Measurements from ENCODE around the gene COMT. TPM values are rescaled to one million over a fixed set of nuclear protein-coding genes. Genes with fewer than 3 reads are reported as not detected.

Gene COMT
- total and polyA plus RNA-seq, 2 of the 4 experiments (the other 2 are of a cell fraction): 202 to 347 TPM

GRCh38 chr22:19929586-19930550, 11.7 kb upstream of the COMT start:
- Histone ChIP-seq H2BK120ac (ENCODE audit: low read depth, low read length) (no peak overlapping the region), H4K5ac (ENCODE audit: low read depth, low read length) (no peak overlapping the region), H3K79me1 (ENCODE audit: low read depth in 1 of 2, low read length in 2 of 2) (peaks cover 13 to 14% of the 10 kb centered on the region in 2 experiments; a peak in 3 of 4 replicates), H4K20me1 (ENCODE audit: insufficient read depth, low read length) (no peaks in the 10 kb centered on the region; the same call in 1 of the 2 replicates), H2AFZ (replicated peaks; ENCODE audit: low read length, poor library complexity) (peak overlapping the region; percentile 55), H2BK15ac (ENCODE audit: low read depth, low read length) (no peak overlapping the region), H3K56ac (ENCODE audit: extremely low read depth, insufficient read depth, low read length) (no peak overlapping the region), H3K4me2 (ENCODE audit: low read depth, low read length) (no peak overlapping the region), H3K14ac (replicated peaks; ENCODE audit: low read depth, low read length) (no peak overlapping the region), H2BK5ac (ENCODE audit: low read depth, low read length, poor library complexity, severe bottlenecking) (no peak overlapping the region), H3K27me3 (ENCODE audit: control insufficient read depth, insufficient read depth, low read length) (no peaks in the 10 kb centered on the region), H3K9ac (ENCODE audit: low read depth, low read length) (no peak overlapping the region), H3K18ac (ENCODE audit: low read depth, low read length) (no peak overlapping the region), H3K4ac (ENCODE audit: low read depth, low read length) (no peak overlapping the region), H4K8ac (ENCODE audit: low read depth in 2 of 2, low read length in 2 of 2) (no peak overlapping the region), H2BK20ac (ENCODE audit: low read depth, low read length) (no peak overlapping the region), H3K9me3 (ENCODE audit: control insufficient read depth, insufficient read depth, low read length) (no peaks in the 10 kb centered on the region), H3K36me3 (ENCODE audit: control insufficient read depth, insufficient read depth, low read length) (peaks cover 7% of the 10 kb centered on the region; the same call in 1 of the 2 replicates), H4K91ac (ENCODE audit: insufficient read depth, low read depth, low read length) (no peak overlapping the region), H3K9me1 (ENCODE audit: insufficient read depth, low read length) (peaks cover 15% of the 10 kb centered on the region), H3K23ac (ENCODE audit: low read depth, low read length) (no peak overlapping the region), H2AK5ac (ENCODE audit: low read depth, low read length) (no peak overlapping the region), H2AK9ac (replicated peaks; ENCODE audit: low read depth, low read length, poor library complexity) (no peak overlapping the region), H3K4me3 (ENCODE audit: insufficient read depth, low read depth, low read length) (no peak overlapping the region), H3K4me1 (ENCODE audit: control insufficient read depth, insufficient read depth, low read length) (no peaks in the 10 kb centered on the region), H3K27ac (ENCODE audit: insufficient read depth, low read length) (no peak overlapping the region)
- 95% methylated on average over 16 of the region's 21 CpGs; no CpG with 5 or more reads in 1 of the 2 experiments for WGBS, 2 experiments (ENCODE audit: extremely low coverage in 2 of 2, insufficient read length in 1 of 2)
- no peak for ATAC-seq (ENCODE audit: low read depth)
- POLR2A ChIA-PET (ENCODE audit: unreplicated experiment): no interaction called here
- in situ Hi-C loops (cut with MboI; ENCODE audit: low sequenced_read_pairs) (no loop called here), intact Hi-C loops (cut with micrococcal nuclease) (no loop called here), dilution Hi-C loops (cut with HindIII; ENCODE audit: low sequenced_read_pairs, unreplicated experiment) (no loop called here)
- BruUV-seq (replicated peaks): no TSS peak
- CTCF ChIA-PET: no interaction called here
- TF ChIP-seq USF2 (IDR thresholded peaks at IDR 0.05; ENCODE audit: low read depth, low read length): no peak
- TF ChIP-seq FOS (IDR thresholded peaks at IDR 0.05; ENCODE audit: low read depth, low read length): no peak
- TF ChIP-seq POLR2A (IDR thresholded peaks at IDR 0.05; ENCODE audit: low read depth, low read length): no peak
- TF ChIP-seq ELK1 (IDR thresholded peaks at IDR 0.05; ENCODE audit: borderline replicate concordance, low read depth, low read length): no peak
- no peak for TF ChIP-seq SMC3 (IDR thresholded peaks at IDR 0.05; ENCODE audit: low read depth, low read length)
- no peak for TF ChIP-seq CHD1 (IDR thresholded peaks at IDR 0.05; ENCODE audit: low read depth, low read length)
- no peak for TF ChIP-seq RAD21 (IDR thresholded peaks at IDR 0.05; ENCODE audit: low read length)
- TF ChIP-seq MXI1 (IDR thresholded peaks at IDR 0.05; ENCODE audit: borderline replicate concordance, low read depth, low read length): no peak
- no peak for TF ChIP-seq CEBPB (IDR thresholded peaks at IDR 0.05; ENCODE audit: low read depth, low read length)
- no peak for TF ChIP-seq BHLHE40 (IDR thresholded peaks at IDR 0.05; ENCODE audit: low read depth, low read length)
- no peak for TF ChIP-seq RCOR1 (IDR thresholded peaks at IDR 0.05; ENCODE audit: insufficient replicate concordance, low read length)
- no peak for DNase-seq
